MG63 (cell line): ENCODE data around the gene BRCA2. TPM values are rescaled to one million over a fixed set of nuclear protein-coding genes. Genes with fewer than 3 reads are reported as not detected.

Source experiments
- DNase-seq: peaks from one replicate; pipeline ENCODE4 v3.0.0-alpha.2; 2020
- H3K27me3 ChIP-seq: fragments of 250-450 bp; sonication (Bioruptor Pico); 2 replicates; pipeline ENCODE4 v1.5.1; 2020; ENCODE audit warnings: mild to moderate bottlenecking, moderate library complexity
- H3K36me3 ChIP-seq: fragments of 250-450 bp; sonication (Bioruptor Pico); 2 replicates; pipeline ENCODE4 v1.5.1; 2020; ENCODE audit warnings: mild to moderate bottlenecking, moderate library complexity
- H3K4me3 ChIP-seq: fragments of 250-450 bp; sonication (Bioruptor Pico); 2 replicates; pipeline ENCODE4 v1.5.1; 2020; ENCODE audit warnings: mild to moderate bottlenecking, moderate library complexity
- H3K9me3 ChIP-seq: fragments of 250-450 bp; sonication (Bioruptor Pico); 2 replicates; pipeline ENCODE4 v1.5.1; 2020; ENCODE audit warnings: mild to moderate bottlenecking, moderate library complexity
- total RNA-seq: library from RNA; depleted of rRNA; stranded (reverse); fragments of >200 nt; shearing (Covaris generic); gene quantifications from 2 replicates; pipeline ENCODE4 v1.2.3, GENCODE V29; 2014; ENCODE audit warnings: low replicate concordance; rRNA removed

BRCA2 gene
- total RNA-seq, 1 experiment from 2014 or later = 11.2 TPM

GRCh38 chr13:32429433-32429909 lies 114.2 kb downstream of the BRCA2 start:
- Histone ChIP-seq H3K36me3 (peaks cover 2% of the 10 kb centered on the region; the same call in 1 of the 2 replicates), H3K9me3 (no peaks in the 10 kb centered on the region), H3K4me3 (no peak overlapping the region), H3K27me3 (no peaks in the 10 kb centered on the region)
- DNase-seq = no peak

GRCh38 chr13:32430018-32430747 lies 114.9 kb downstream of the BRCA2 start:
- Histone ChIP-seq H3K9me3 (no peaks in the 10 kb centered on the region), H3K27me3 (no peaks in the 10 kb centered on the region)
- no peak for DNase-seq

GRCh38 chr13:32431361-32431760 lies 116.1 kb downstream of the BRCA2 start:
- peaks cover 3% of the 10 kb centered on the region for H3K36me3 ChIP-seq
- H3K27me3 ChIP-seq = no peaks in the 10 kb centered on the region
- no peaks in the 10 kb centered on the region for H3K9me3 ChIP-seq
- DNase-seq = no peak
- no peak overlapping the region for H3K4me3 ChIP-seq

More at GRCh38 chr13:32430018-32430747, 114.9 kb downstream of the BRCA2 start:
- peaks cover 2% of the 10 kb centered on the region; the same call in 1 of the 2 replicates for H3K36me3 ChIP-seq
- no peak overlapping the region for H3K4me3 ChIP-seq

GRCh38 chr13:32432856-32433255 lies 117.5 kb downstream of the BRCA2 start:
- H3K27me3 ChIP-seq = no peaks in the 10 kb centered on the region
- H3K36me3 ChIP-seq = peaks cover 5% of the 10 kb centered on the region
- H3K4me3 ChIP-seq = no peak overlapping the region
- no peak for DNase-seq
- no peaks in the 10 kb centered on the region for H3K9me3 ChIP-seq

GRCh38 chr13:32438871-32439270 lies 123.6 kb downstream of the BRCA2 start:
- no peak for DNase-seq
- Histone ChIP-seq H3K27me3 (no peaks in the 10 kb centered on the region), H3K36me3 (peaks cover 13% of the 10 kb centered on the region)

GRCh38 chr13:32443111-32443510 lies 127.8 kb downstream of the BRCA2 start:
- no peak for DNase-seq
- H3K36me3 ChIP-seq = peaks cover 10% of the 10 kb centered on the region; the same call in 1 of the 2 replicates
- H3K4me3 ChIP-seq = no peak overlapping the region
- no peaks in the 10 kb centered on the region for H3K9me3 ChIP-seq
- no peaks in the 10 kb centered on the region for H3K27me3 ChIP-seq

More at GRCh38 chr13:32438871-32439270, 123.6 kb downstream of the BRCA2 start:
- Histone ChIP-seq H3K4me3 (no peak overlapping the region), H3K9me3 (no peaks in the 10 kb centered on the region)

GRCh38 chr13:32445461-32445860 lies 130.2 kb downstream of the BRCA2 start:
- Histone ChIP-seq H3K9me3 (no peaks in the 10 kb centered on the region), H3K4me3 (no peak overlapping the region), H3K27me3 (no peaks in the 10 kb centered on the region), H3K36me3 (peaks cover 10% of the 10 kb centered on the region; the same call in 1 of the 2 replicates)
- DNase-seq = no peak

- no peaks in the 10 kb centered on the region for H3K9me3 ChIP-seq
- peaks cover 10% of the 10 kb centered on the region; the same call in 1 of the 2 replicates for H3K36me3 ChIP-seq
- DNase-seq = no peak
- no peak overlapping the region for H3K4me3 ChIP-seq
- no peaks in the 10 kb centered on the region for H3K27me3 ChIP-seq
These were observed 130.9 kb downstream of the BRCA2 start for GRCh38 chr13:32446220-32446619.

GRCh38 chr13:32446773-32447465 lies 131.6 kb downstream of the BRCA2 start:
- DNase-seq = no peak

GRCh38 chr13:32447894-32448623 lies 132.8 kb downstream of the BRCA2 start:
- Histone ChIP-seq H3K4me3 (no peak overlapping the region), H3K36me3 (no peaks in the 10 kb centered on the region; the same call in 1 of the 2 replicates), H3K27me3 (no peaks in the 10 kb centered on the region), H3K9me3 (no peaks in the 10 kb centered on the region)
- no peak for DNase-seq

More at GRCh38 chr13:32446773-32447465, 131.6 kb downstream of the BRCA2 start:
- H3K9me3 ChIP-seq = no peaks in the 10 kb centered on the region
- H3K36me3 ChIP-seq = peaks cover 9% of the 10 kb centered on the region; the same call in 1 of the 2 replicates
- H3K27me3 ChIP-seq = no peaks in the 10 kb centered on the region
- H3K4me3 ChIP-seq = no peak overlapping the region

GRCh38 chr13:32448972-32449371 lies 133.7 kb downstream of the BRCA2 start:
- H3K9me3 ChIP-seq = no peaks in the 10 kb centered on the region
- DNase-seq = no peak

More at GRCh38 chr13:32448972-32449371, 133.7 kb downstream of the BRCA2 start:
- Histone ChIP-seq H3K27me3 (no peaks in the 10 kb centered on the region), H3K36me3 (no peaks in the 10 kb centered on the region; the same call in 1 of the 2 replicates), H3K4me3 (no peak overlapping the region)

Other genes starting within 250 kb of the BRCA2 start
- gene ZAR1L, start 145 bp upstream of the BRCA2 start, total RNA-seq = not detected in 2 replicates
- gene N4BP2L1, start 112.6 kb downstream of the BRCA2 start, total RNA-seq = 0.20 and 0.40 TPM in 2 replicates
- 50.9 and 54.1 TPM in 2 replicates for gene N4BP2L2, start 223.3 kb downstream of the BRCA2 start, total RNA-seq